Memory B cell (primary cell): Measurements from ENCODE around the gene TMEM217.

ENCODE experiments used
- ATAC-seq: fragments of 150-1000 bp; cut with Tn5 transposase; 2 replicates; pipeline ENCODE4 v1.10.0; 2021; ENCODE audit warnings: low read depth, mild to moderate bottlenecking, moderate library complexity
- DNase-seq, 2 donors: peaks; one replicate each; pipeline ENCODE4 v3.0.0; 2022; ENCODE audit warnings: low spot score in 2 of 2
- H3K27ac Mint-ChIP-seq: one replicate; pipeline ENCODE4 v1.8.0; 2022; ENCODE audit warnings: mild to moderate bottlenecking, moderate library complexity, mixed read lengths
- H3K27me3 Mint-ChIP-seq: one replicate; pipeline ENCODE4 v1.8.0; 2022; ENCODE audit warnings: mixed read lengths
- H3K36me3 Mint-ChIP-seq: one replicate; pipeline ENCODE4 v1.8.0; 2022; ENCODE audit warnings: mild to moderate bottlenecking, mixed read lengths
- H3K4me1 Mint-ChIP-seq: one replicate; pipeline ENCODE4 v1.8.0; 2022; ENCODE audit warnings: mixed read lengths
- H3K4me3 Mint-ChIP-seq: one replicate; pipeline ENCODE4 v1.8.0; 2022; ENCODE audit warnings: mild to moderate bottlenecking, moderate library complexity, mixed read lengths
- H3K9me3 Mint-ChIP-seq: one replicate; pipeline ENCODE4 v1.8.0; 2022; ENCODE audit warnings: mixed read lengths

Gene TMEM217

GRCh38 chr6:37225350-37226169 is 32.4 kb downstream of the TMEM217 start:
- no peaks in the 10 kb centered on the region for H3K27me3 Mint-ChIP-seq
- H3K36me3 Mint-ChIP-seq: no peaks in the 10 kb centered on the region
- DNase-seq (no peak), ATAC-seq (no peak)
- no peak overlapping the region for H3K4me3 Mint-ChIP-seq
- peaks cover 6% of the 10 kb centered on the region for H3K4me1 Mint-ChIP-seq
- H3K27ac Mint-ChIP-seq: no peak overlapping the region
- H3K9me3 Mint-ChIP-seq: no peaks in the 10 kb centered on the region

GRCh38 chr6:37222992-37223391 is 35.0 kb downstream of the TMEM217 start:
- no peak for DNase-seq
- no peaks in the 10 kb centered on the region for H3K27me3 Mint-ChIP-seq

GRCh38 chr6:37222125-37222967 is 35.6 kb downstream of the TMEM217 start:
- DNase-seq (peak; percentile 34 to 57), ATAC-seq (peak; percentile 86)
- Mint-ChIP-seq H3K4me3 (peak overlapping the region; percentile 82), H3K27ac (no peak overlapping the region), H3K36me3 (no peaks in the 10 kb centered on the region), H3K9me3 (no peaks in the 10 kb centered on the region), H3K27me3 (no peaks in the 10 kb centered on the region), H3K4me1 (peaks cover 6% of the 10 kb centered on the region)

More at GRCh38 chr6:37222992-37223391, 35.0 kb downstream of the TMEM217 start:
- Mint-ChIP-seq H3K9me3 (no peaks in the 10 kb centered on the region), H3K36me3 (no peaks in the 10 kb centered on the region), H3K4me1 (peaks cover 6% of the 10 kb centered on the region), H3K27ac (no peak overlapping the region), H3K4me3 (peak overlapping the region; percentile 82)
- ATAC-seq: no peak

GRCh38 chr6:37221585-37222124 is 36.3 kb downstream of the TMEM217 start:
- no peaks in the 10 kb centered on the region for H3K27me3 Mint-ChIP-seq
- no peak overlapping the region for H3K27ac Mint-ChIP-seq
- no peaks in the 10 kb centered on the region for H3K9me3 Mint-ChIP-seq
- DNase-seq: no peak
- no peaks in the 10 kb centered on the region for H3K36me3 Mint-ChIP-seq
- ATAC-seq: peak; percentile 2
- peaks cover 6% of the 10 kb centered on the region for H3K4me1 Mint-ChIP-seq
- H3K4me3 Mint-ChIP-seq: peak overlapping the region; percentile 82

- no peaks in the 10 kb centered on the region for H3K9me3 Mint-ChIP-seq
- no peaks in the 10 kb centered on the region for H3K36me3 Mint-ChIP-seq
- no peaks in the 10 kb centered on the region for H3K27me3 Mint-ChIP-seq
- peaks cover 6% of the 10 kb centered on the region for H3K4me1 Mint-ChIP-seq
- no peak overlapping the region for H3K4me3 Mint-ChIP-seq
- ATAC-seq (no peak), DNase-seq (no peak)
- H3K27ac Mint-ChIP-seq: no peak overlapping the region
Observed at GRCh38 chr6:37218511-37218910, 39.4 kb downstream of the TMEM217 start.

- Mint-ChIP-seq H3K36me3 (no peaks in the 10 kb centered on the region), H3K4me1 (peaks cover 6% of the 10 kb centered on the region), H3K27ac (no peak overlapping the region), H3K27me3 (no peaks in the 10 kb centered on the region), H3K4me3 (no peak overlapping the region), H3K9me3 (no peaks in the 10 kb centered on the region)
- ATAC-seq (no peak), DNase-seq (no peak)
Observed at GRCh38 chr6:37218061-37218460, 39.9 kb downstream of the TMEM217 start.

- no peaks in the 10 kb centered on the region for H3K9me3 Mint-ChIP-seq
- peaks cover 16% of the 10 kb centered on the region for H3K4me1 Mint-ChIP-seq
- H3K27me3 Mint-ChIP-seq: peaks cover 3% of the 10 kb centered on the region
- H3K27ac Mint-ChIP-seq: no peak overlapping the region
- DNase-seq (no peak), ATAC-seq (no peak)
- H3K4me3 Mint-ChIP-seq: no peak overlapping the region
- no peaks in the 10 kb centered on the region for H3K36me3 Mint-ChIP-seq
Observed at GRCh38 chr6:37212268-37212667, 45.7 kb downstream of the TMEM217 start.

GRCh38 chr6:37210313-37210968 is 47.5 kb downstream of the TMEM217 start:
- no peak overlapping the region for H3K4me3 Mint-ChIP-seq
- H3K9me3 Mint-ChIP-seq: no peaks in the 10 kb centered on the region
- H3K4me1 Mint-ChIP-seq: peaks cover 16% of the 10 kb centered on the region
- ATAC-seq (peak; percentile 74), DNase-seq (peak; percentile 78 to 80)
- H3K27ac Mint-ChIP-seq: no peak overlapping the region
- peaks cover 3% of the 10 kb centered on the region for H3K27me3 Mint-ChIP-seq
- no peaks in the 10 kb centered on the region for H3K36me3 Mint-ChIP-seq

- no peaks in the 10 kb centered on the region for H3K36me3 Mint-ChIP-seq
- H3K27ac Mint-ChIP-seq: no peak overlapping the region
- ATAC-seq (no peak), DNase-seq (no peak)
- no peaks in the 10 kb centered on the region for H3K9me3 Mint-ChIP-seq
- H3K4me1 Mint-ChIP-seq: peaks cover 16% of the 10 kb centered on the region
- H3K4me3 Mint-ChIP-seq: no peak overlapping the region
- peaks cover 3% of the 10 kb centered on the region for H3K27me3 Mint-ChIP-seq
Observed at GRCh38 chr6:37209461-37210205, 48.3 kb downstream of the TMEM217 start.

- Mint-ChIP-seq H3K27me3 (peaks cover 3% of the 10 kb centered on the region), H3K36me3 (no peaks in the 10 kb centered on the region), H3K27ac (no peak overlapping the region), H3K4me3 (no peak overlapping the region), H3K4me1 (peaks cover 19% of the 10 kb centered on the region), H3K9me3 (no peaks in the 10 kb centered on the region)
- ATAC-seq (no peak), DNase-seq (no peak)
Observed at GRCh38 chr6:37208793-37209192, 49.2 kb downstream of the TMEM217 start.

GRCh38 chr6:37207903-37208456 is 50.0 kb downstream of the TMEM217 start:
- Mint-ChIP-seq H3K36me3 (no peaks in the 10 kb centered on the region), H3K4me1 (peaks cover 19% of the 10 kb centered on the region), H3K4me3 (peak overlapping the region; percentile 1), H3K27ac (no peak overlapping the region), H3K27me3 (peaks cover 3% of the 10 kb centered on the region), H3K9me3 (no peaks in the 10 kb centered on the region)
- DNase-seq: peak; percentile 84 to 86
- peak; percentile 93 for ATAC-seq

GRCh38 chr6:37206622-37207021 is 51.3 kb downstream of the TMEM217 start:
- ATAC-seq: no peak
- no peak overlapping the region for H3K4me3 Mint-ChIP-seq
- no peak overlapping the region for H3K27ac Mint-ChIP-seq
- H3K36me3 Mint-ChIP-seq: no peaks in the 10 kb centered on the region
- DNase-seq: no peak
- no peaks in the 10 kb centered on the region for H3K9me3 Mint-ChIP-seq
- peaks cover 3% of the 10 kb centered on the region for H3K27me3 Mint-ChIP-seq
- H3K4me1 Mint-ChIP-seq: peaks cover 19% of the 10 kb centered on the region

GRCh38 chr6:37205997-37206340 is 52.0 kb downstream of the TMEM217 start:
- Mint-ChIP-seq H3K4me3 (no peak overlapping the region), H3K4me1 (peaks cover 19% of the 10 kb centered on the region), H3K27ac (no peak overlapping the region), H3K27me3 (peaks cover 3% of the 10 kb centered on the region), H3K36me3 (no peaks in the 10 kb centered on the region), H3K9me3 (no peaks in the 10 kb centered on the region)
- ATAC-seq: no peak
- DNase-seq: no peak
